MM.1S (cell line): Measurements from ENCODE around the gene TMC8.

ENCODE experiments used
- DNase-seq: peaks from one replicate; pipeline ENCODE4 v3.0.0-alpha.2; 2015
- H2AFZ ChIP-seq: fragments of 300-600 bp; sonication (generic); 2 replicates; pipeline ENCODE4 v1.6.0; 2016; ENCODE audit warnings: antibody characterized with exemption, low read length
- H3F3A ChIP-seq: fragments of 300-600 bp; sonication (generic); 2 replicates; pipeline ENCODE4 v1.6.1; 2016; ENCODE audit warnings: mild to moderate bottlenecking, antibody characterized with exemption, low read length, moderate library complexity, mixed read lengths; ENCODE audit not compliant: insufficient read depth
- H3K27ac ChIP-seq: fragments of 300-600 bp; sonication (generic); 2 replicates; pipeline ENCODE4 v1.5.1; 2016; ENCODE audit warnings: mild to moderate bottlenecking, low read length
- H3K27me3 ChIP-seq: fragments of 300-600 bp; sonication (generic); replicated peaks from 2 replicates; pipeline ENCODE4 v1.6.0; 2016; ENCODE audit warnings: low read length; ENCODE audit not compliant: insufficient read depth
- H3K36me3 ChIP-seq: fragments of 300-600 bp; sonication (generic); replicated peaks from 2 replicates; pipeline ENCODE4 v1.6.1; 2016; ENCODE audit warnings: mild to moderate bottlenecking, low read length, mixed read lengths; ENCODE audit not compliant: insufficient read depth
- H3K4me1 ChIP-seq: fragments of 300-600 bp; sonication (generic); 2 replicates; pipeline ENCODE4 v1.6.1; 2016; ENCODE audit warnings: low read length, mixed read lengths
- H3K4me2 ChIP-seq: fragments of 300-600 bp; sonication (generic); 2 replicates; pipeline ENCODE4 v1.6.0; 2016; ENCODE audit warnings: low read depth, low read length
- H3K4me3 ChIP-seq: fragments of 300-600 bp; sonication (generic); 2 replicates; pipeline ENCODE4 v1.5.1; 2016; ENCODE audit warnings: low read length, mixed read lengths
- H3K79me2 ChIP-seq: fragments of 300-600 bp; sonication (generic); 2 replicates; pipeline ENCODE4 v1.6.1; 2016; ENCODE audit warnings: mixed run types, low read length, mixed read lengths
- H3K9ac ChIP-seq: fragments of 300-600 bp; sonication (generic); 2 replicates; pipeline ENCODE4 v1.6.1; 2016; ENCODE audit warnings: low read length, mixed read lengths
- H3K9me2 ChIP-seq: fragments of 300-600 bp; sonication (generic); replicated peaks from 2 replicates; pipeline ENCODE4 v1.6.1; 2016; ENCODE audit warnings: mild to moderate bottlenecking, low read length, mixed read lengths; ENCODE audit not compliant: insufficient read depth
- H3K9me3 ChIP-seq: fragments of 300-600 bp; sonication (generic); replicated peaks from 2 replicates; pipeline ENCODE4 v1.6.1; 2016; ENCODE audit warnings: mild to moderate bottlenecking, low read length, mixed read lengths; ENCODE audit not compliant: insufficient read depth
- H4K20me1 ChIP-seq: fragments of 300-600 bp; sonication (generic); 2 replicates; pipeline ENCODE4 v1.6.1; 2016; ENCODE audit warnings: mild to moderate bottlenecking, low read length, moderate library complexity, mixed read lengths; ENCODE audit not compliant: insufficient read depth
- CTCF ChIP-seq: fragments of 300-600 bp; sonication (generic); IDR thresholded peaks from 2 replicates; pipeline ENCODE4 v1.5.1; 2016; ENCODE audit warnings: antibody characterized with exemption, low read length, mixed read lengths
- EZH2 ChIP-seq: fragments of 300-600 bp; sonication (generic); optimal IDR thresholded peaks from 2 replicates; pipeline ENCODE3; 2017; ENCODE audit warnings: low read depth, mild to moderate bottlenecking, antibody characterized with exemption, low read length, mixed read lengths
- EZH2phosphoT487 ChIP-seq: fragments of 300-600 bp; sonication (generic); IDR thresholded peaks from 2 replicates; pipeline ENCODE4 v1.6.1; 2018; ENCODE audit warnings: antibody characterized with exemption, low read length

The TMC8 gene

DNA sequence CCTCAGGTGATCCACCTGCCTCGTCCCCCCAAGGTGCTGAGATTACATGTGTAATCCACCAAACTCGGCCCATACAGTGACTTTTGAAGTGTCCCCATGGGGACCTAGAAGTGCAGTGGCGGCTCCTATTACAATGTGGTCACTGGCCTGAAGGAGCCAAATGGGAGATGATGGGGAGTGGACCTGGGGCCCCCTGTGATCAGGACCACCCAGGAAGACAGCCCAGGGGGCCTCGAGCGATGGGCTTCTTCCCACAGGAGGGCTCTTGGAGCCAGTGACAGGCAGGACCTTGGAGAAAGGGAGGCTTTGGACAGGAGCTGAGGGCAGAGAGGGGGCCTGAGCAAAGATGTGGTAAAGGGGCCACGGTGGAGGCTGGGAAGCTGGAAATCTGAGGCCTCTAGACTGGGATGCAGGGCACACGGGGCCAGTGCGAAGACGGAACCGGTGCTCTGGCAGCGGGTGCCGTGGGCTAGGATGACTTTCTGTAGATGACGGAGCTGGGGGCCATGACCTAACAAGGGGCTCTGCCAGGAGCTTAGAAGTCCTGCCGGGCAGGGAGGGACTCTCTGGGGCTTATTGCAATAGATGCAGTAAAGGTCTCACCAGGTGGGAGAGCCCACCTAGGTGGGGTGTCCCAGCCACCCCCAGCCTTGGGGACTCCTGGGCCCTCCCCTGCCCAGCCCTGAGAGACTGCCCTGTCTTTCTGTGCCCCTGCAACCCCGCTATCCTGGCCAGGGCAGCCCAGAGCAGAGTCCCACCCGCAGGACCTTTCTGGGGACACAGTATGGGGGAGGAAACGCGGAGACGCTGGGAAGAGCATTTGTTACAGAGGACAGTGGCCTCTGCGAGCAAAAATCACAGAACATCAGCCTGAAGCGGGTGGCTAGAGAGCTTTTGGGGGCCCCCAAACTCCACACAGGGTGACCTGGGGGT lies 12.9 kb downstream of the TMC8 start:
- H3K9me2 ChIP-seq, result no peaks in the 10 kb centered on the region
- H3K4me3 ChIP-seq, result no peak overlapping the region
- no peak for TF ChIP-seq EZH2phosphoT487
- no peak for TF ChIP-seq CTCF
- no peak for TF ChIP-seq EZH2
- no peak for DNase-seq
- H3K9me3 ChIP-seq, result no peaks in the 10 kb centered on the region
- peak overlapping the region; percentile 80; the same call in 1 of the 2 replicates for H3K27ac ChIP-seq
- no peaks in the 10 kb centered on the region for H3K27me3 ChIP-seq
- peaks cover 68% of the 10 kb centered on the region for H3K4me1 ChIP-seq
- peak overlapping the region; percentile 48; the same call in 1 of the 2 replicates for H3K4me2 ChIP-seq
- peaks cover 3% of the 10 kb centered on the region; the same call in 1 of the 2 replicates for H3K79me2 ChIP-seq
- peaks cover 62% of the 10 kb centered on the region for H3F3A ChIP-seq
- no peak overlapping the region for H2AFZ ChIP-seq
- H3K9ac ChIP-seq, result peak overlapping the region; percentile 7; the same call in 1 of the 2 replicates
- 0 out of 2 replicates have a peak, but pooled peaks cover 2% of the 10 kb centered on the region for H4K20me1 ChIP-seq
- H3K36me3 ChIP-seq, result no peaks in the 10 kb centered on the region

- Histone ChIP-seq H3K4me3 (no peak overlapping the region), H3K27ac (peak overlapping the region; percentile 80; the same call in 1 of the 2 replicates), H3K9me2 (no peaks in the 10 kb centered on the region), H3K27me3 (no peaks in the 10 kb centered on the region), H3K9ac (peak overlapping the region; percentile 7; the same call in 1 of the 2 replicates), H3K4me2 (peak overlapping the region; percentile 48; the same call in 1 of the 2 replicates), H3K4me1 (peaks cover 72% of the 10 kb centered on the region), H3K9me3 (no peaks in the 10 kb centered on the region), H3K36me3 (no peaks in the 10 kb centered on the region), H3F3A (peaks cover 54% of the 10 kb centered on the region), H3K79me2 (peaks cover 3% of the 10 kb centered on the region; the same call in 1 of the 2 replicates), H2AFZ (no peak overlapping the region), H4K20me1 (no peaks in the 10 kb centered on the region)
- no peak for TF ChIP-seq EZH2
- TF ChIP-seq CTCF, result peak; percentile 10; the same call in 1 of the 2 replicates
- no peak for TF ChIP-seq EZH2phosphoT487
- peak; percentile 37 for DNase-seq
Observed at GRCh38 chr17:78144147-78144719, 13.7 kb downstream of the TMC8 start.

GRCh38 chr17:78144736-78145641 lies 14.4 kb downstream of the TMC8 start:
- Histone ChIP-seq H3K4me3 (no peak overlapping the region), H2AFZ (no peak overlapping the region), H3K36me3 (no peaks in the 10 kb centered on the region), H3K4me1 (peaks cover 72% of the 10 kb centered on the region), H3K79me2 (peaks cover 3% of the 10 kb centered on the region; the same call in 1 of the 2 replicates), H3K27me3 (no peaks in the 10 kb centered on the region), H3K9ac (peak overlapping the region; percentile 7; the same call in 1 of the 2 replicates), H3F3A (peaks cover 48% of the 10 kb centered on the region), H4K20me1 (no peaks in the 10 kb centered on the region), H3K27ac (peak overlapping the region; percentile 80; the same call in 1 of the 2 replicates), H3K9me2 (no peaks in the 10 kb centered on the region), H3K9me3 (no peaks in the 10 kb centered on the region), H3K4me2 (peak overlapping the region; percentile 48; the same call in 1 of the 2 replicates)
- no peak for DNase-seq
- TF ChIP-seq EZH2phosphoT487 (no peak), EZH2 (no peak), CTCF (no peak)
